WTC11 (cell line): ENCODE results near the gene SPEM2. TPM values are rescaled to one million over a fixed set of nuclear protein-coding genes. Genes with fewer than 3 reads are reported as not detected.

Experiments used
- ATAC-seq: fragments of 200-7000 bp; cut with Tn5 transposase; 2 replicates; pipeline ENCODE4 v1.10.0; 2021; ENCODE audit warnings: mild to moderate bottlenecking, moderate library complexity
- CTCF ChIA-PET: fragments of 300-600 bp; sonication (Branson Sonifier 250); formaldehyde crosslinking; loops from one replicate; lab custom pipeline; 2021; ENCODE audit warnings: antibody characterized with exemption; lab: Charles Lee
- POLR2A ChIA-PET: fragments of 350-600 bp; sonication (Branson Sonifier 250); formaldehyde crosslinking; loops from one replicate; lab custom pipeline; 2021; ENCODE audit warnings: antibody characterized with exemption; lab: Charles Lee
- DNase-seq: peaks from one replicate; pipeline ENCODE4 v3.0.0; 2021; ENCODE audit warnings: low spot score
- H3K27ac Mint-ChIP-seq: 2 replicates; pipeline ENCODE4 v1.8.0; 2021; ENCODE audit warnings: mixed read lengths
- H3K27me3 Mint-ChIP-seq: 2 replicates; pipeline ENCODE4 v1.8.0; 2021; ENCODE audit warnings: low read depth, mild to moderate bottlenecking, moderate library complexity, mixed read lengths
- H3K36me3 Mint-ChIP-seq: 2 replicates; pipeline ENCODE4 v1.8.0; 2021; ENCODE audit warnings: mixed read lengths
- H3K4me1 Mint-ChIP-seq: 2 replicates; pipeline ENCODE4 v1.8.0; 2022; ENCODE audit warnings: mixed read lengths
- H3K4me3 Mint-ChIP-seq: 2 replicates; pipeline ENCODE4 v1.8.0; 2021; ENCODE audit warnings: mild to moderate bottlenecking, moderate library complexity, mixed read lengths
- H3K9me3 Mint-ChIP-seq: 2 replicates; pipeline ENCODE4 v1.8.0; 2021; ENCODE audit warnings: mixed read lengths
- AR ChIP-seq: fragments of 250-450 bp; sonication (Bioruptor Pico); IDR thresholded peaks from 2 replicates; pipeline ENCODE4 v1.9.0; 2021; ENCODE audit warnings: mild to moderate bottlenecking
- ATF1 ChIP-seq: sonication (generic); formaldehyde crosslinking; IDR thresholded peaks from 2 replicates; pipeline ENCODE4 v1.8.1; 2023; ENCODE audit warnings: mild to moderate bottlenecking, moderate library complexity, missing genetic modification reagents
- ATF2 ChIP-seq: sonication (generic); formaldehyde crosslinking; IDR thresholded peaks from 2 replicates; pipeline ENCODE4 v1.8.1; 2022; ENCODE audit warnings: low read depth, missing genetic modification reagents, borderline replicate concordance
- CREB1 ChIP-seq: sonication (generic); formaldehyde crosslinking; IDR thresholded peaks from 2 replicates; pipeline ENCODE4 v1.8.0; 2023; ENCODE audit warnings: mild to moderate bottlenecking, missing genetic modification reagents
- E2F1 ChIP-seq: sonication (generic); formaldehyde crosslinking; IDR thresholded peaks from 2 replicates; pipeline ENCODE4 v1.8.0; 2022; ENCODE audit warnings: mild to moderate bottlenecking, missing genetic modification reagents
- FOXJ3 ChIP-seq: sonication (generic); formaldehyde crosslinking; IDR thresholded peaks from 2 replicates; pipeline ENCODE4 v1.9.0; 2021; ENCODE audit warnings: missing genetic modification reagents, mild to moderate bottlenecking, borderline replicate concordance
- FOXK1 ChIP-seq: sonication (generic); formaldehyde crosslinking; IDR thresholded peaks from 2 replicates; pipeline ENCODE4 v1.8.0; 2022; ENCODE audit warnings: mild to moderate bottlenecking, moderate library complexity, missing genetic modification reagents
- GTF2I ChIP-seq: fragments of 250-450 bp; sonication (Bioruptor Pico); conservative IDR thresholded peaks from 2 replicates; pipeline ENCODE4 v1.4.0; 2021; ENCODE audit warnings: mild to moderate bottlenecking
- IRF2 ChIP-seq: sonication (generic); formaldehyde crosslinking; IDR thresholded peaks from 2 replicates; pipeline ENCODE4 v1.8.0; 2022; ENCODE audit warnings: low read depth, missing genetic modification reagents, borderline replicate concordance
- KAT7 ChIP-seq: sonication (generic); formaldehyde crosslinking; IDR thresholded peaks from 2 replicates; pipeline ENCODE4 v1.8.1; 2023; ENCODE audit warnings: missing genetic modification reagents, mild to moderate bottlenecking, borderline replicate concordance
- MYBL2 ChIP-seq: sonication (generic); formaldehyde crosslinking; IDR thresholded peaks from 2 replicates; pipeline ENCODE4 v1.8.1; 2023; ENCODE audit warnings: mild to moderate bottlenecking, moderate library complexity, missing genetic modification reagents
- NFATC4 ChIP-seq: fragments of 250-450 bp; sonication (Bioruptor Pico); IDR thresholded peaks from 2 replicates; pipeline ENCODE4 v1.9.0; 2021; ENCODE audit warnings: mild to moderate bottlenecking
- NFE2L1 ChIP-seq: sonication (generic); formaldehyde crosslinking; IDR thresholded peaks from 2 replicates; pipeline ENCODE4 v1.8.1; 2023; ENCODE audit warnings: missing genetic modification reagents
- NR2C2 ChIP-seq: sonication (generic); formaldehyde crosslinking; IDR thresholded peaks from 2 replicates; pipeline ENCODE4 v1.8.0; 2022; ENCODE audit warnings: mild to moderate bottlenecking, missing genetic modification reagents
- PRRX2 ChIP-seq: fragments of 250-450 bp; sonication (Bioruptor Pico); IDR thresholded peaks from 2 replicates; pipeline ENCODE4 v1.8.0; 2021; ENCODE audit warnings: mild to moderate bottlenecking
- RORB ChIP-seq: fragments of 250-450 bp; sonication (Bioruptor Pico); IDR thresholded peaks from 2 replicates; pipeline ENCODE4 v1.9.0; 2021; ENCODE audit warnings: mild to moderate bottlenecking
- ZBTB21 ChIP-seq: sonication (generic); formaldehyde crosslinking; IDR thresholded peaks from 2 replicates; pipeline ENCODE4 v1.8.1; 2023; ENCODE audit warnings: mild to moderate bottlenecking, missing genetic modification reagents, borderline replicate concordance
- ZNF121 ChIP-seq: sonication (generic); formaldehyde crosslinking; IDR thresholded peaks from 2 replicates; pipeline ENCODE4 v1.8.0; 2023; ENCODE audit warnings: missing genetic modification reagents
- ZNF232 ChIP-seq: sonication (generic); formaldehyde crosslinking; IDR thresholded peaks from 2 replicates; pipeline ENCODE4 v1.8.0; 2022; ENCODE audit warnings: mild to moderate bottlenecking, missing genetic modification reagents
- ZNF263 ChIP-seq: sonication (generic); formaldehyde crosslinking; IDR thresholded peaks from 2 replicates; pipeline ENCODE4 v1.8.1; 2022; ENCODE audit warnings: low read depth, mild to moderate bottlenecking, moderate library complexity, missing genetic modification reagents
- ZNF423 ChIP-seq: fragments of 250-450 bp; sonication (Bioruptor Pico); IDR thresholded peaks from 2 replicates; pipeline ENCODE4 v2.1.2; 2022; ENCODE audit warnings: mild to moderate bottlenecking, moderate library complexity
- ZNF532 ChIP-seq: fragments of 250-450 bp; sonication (Bioruptor Pico); IDR thresholded peaks from 2 replicates; pipeline ENCODE4 v1.9.0; 2021; ENCODE audit warnings: mild to moderate bottlenecking, borderline replicate concordance
- ZNF671 ChIP-seq: fragments of 250-450 bp; sonication (Bioruptor Pico); IDR thresholded peaks from 2 replicates; pipeline ENCODE4 v1.8.0; 2021; ENCODE audit warnings: mild to moderate bottlenecking
- total RNA-seq: library from RNA; stranded (reverse); gene quantifications from 3 replicates; pipeline ENCODE4 v1.2.3, GENCODE V29; 2021

Gene SPEM2
- total RNA-seq, 1 experiment from 2014 or later, result 0.13 TPM

- Mint-ChIP-seq H3K4me1 (peaks cover 11% of the 10 kb centered on the region), H3K27me3 (peaks cover 9% of the 10 kb centered on the region), H3K4me3 (no peak overlapping the region), H3K36me3 (no peaks in the 10 kb centered on the region), H3K9me3 (no peaks in the 10 kb centered on the region)
- peak; percentile 65 for DNase-seq
- CTCF ChIA-PET, result interaction anchor here (1.1 to 1.3 kb wide), 3 partner anchors 15 to 105 kb away, joined by 3 to 6 read pairs (median 3); no protein-coding TSS in a partner anchor
- POLR2A ChIA-PET, result interaction anchor here (0.7 to 1.7 kb wide), 3 partner anchors 19 to 21 kb away, joined by 3 to 5 read pairs (median 3); partner anchors contain the start of genes FGF11, SLC35G6 and ZBTB4
- no peak for TF ChIP-seq PRRX2
- no peak for TF ChIP-seq NR2C2 (CRISPR knock-in tag)
- TF ChIP-seq ZNF232 (CRISPR knock-in tag), result no peak
- TF ChIP-seq ATF1 (CRISPR knock-in tag), result no peak
- TF ChIP-seq ZNF263 (CRISPR knock-in tag), result no peak
- no peak for TF ChIP-seq ZNF671 (CRISPR knock-in tag)
- TF ChIP-seq ATF2 (CRISPR knock-in tag), result no peak
- no peak for TF ChIP-seq FOXJ3 (CRISPR knock-in tag)
- TF ChIP-seq E2F1 (CRISPR knock-in tag), result no peak
- TF ChIP-seq RORB (CRISPR knock-in tag), result no peak
- TF ChIP-seq ZNF423, result no peak
- no peak for TF ChIP-seq ZNF121 (CRISPR knock-in tag)
- TF ChIP-seq, all 79 proteins: peak for 0
- peak; percentile 82 for ATAC-seq
- H3K27ac Mint-ChIP-seq, result no peak overlapping the region
Observed at GRCh38 chr17:7460850-7461660, 35.6 kb downstream of the SPEM2 start.

- Mint-ChIP-seq H3K9me3 (no peaks in the 10 kb centered on the region), H3K36me3 (no peaks in the 10 kb centered on the region), H3K27ac (peak overlapping the region; percentile 41; the same call in 1 of the 2 replicates), H3K4me3 (no peak overlapping the region), H3K4me1 (peaks cover 17% of the 10 kb centered on the region), H3K27me3 (peaks cover 9% of the 10 kb centered on the region)
- ATAC-seq (no peak), DNase-seq (no peak)
- ChIA-PET POLR2A (interaction anchor here (0.7 to 1.7 kb wide), 2 partner anchors 15 to 17 kb away, joined by 3 to 5 read pairs; partner anchors contain the start of gene ZBTB4), CTCF (interaction anchor here (1.1 kb wide), 1 partner anchor 98 kb away, joined by 4 read pairs; no protein-coding TSS in a partner anchor)
- TF ChIP-seq NFE2L1 (CRISPR knock-in tag) (no peak), ZBTB21 (no peak), GTF2I (no peak), IRF2 (CRISPR knock-in tag) (no peak), KAT7 (no peak), MYBL2 (CRISPR knock-in tag) (no peak), ZNF121 (CRISPR knock-in tag) (no peak), NFATC4 (CRISPR knock-in tag) (no peak), AR (CRISPR knock-in tag) (no peak), ZNF532 (CRISPR knock-in tag) (no peak), FOXK1 (CRISPR knock-in tag) (no peak), CREB1 (CRISPR knock-in tag) (no peak)
Observed at GRCh38 chr17:7462474-7463371, 37.3 kb downstream of the SPEM2 start.
